OCI-LY3 (cell line): ENCODE data around the gene FRAT2.

Experiments
- EZH2phosphoT487 ChIP-seq: fragments of 200-600 bp; shearing (Covaris generic); IDR thresholded peaks from 2 replicates; pipeline ENCODE4 v1.6.1; 2018; ENCODE audit warnings: antibody characterized with exemption, mixed run types, low read depth
- TF ChIP-seq, protein P1 (sequence below): fragments of 200-600, 300-600 bp; sonication (generic); IDR thresholded peaks from 2 replicates; pipeline ENCODE4 v1.5.1; 2014; ENCODE audit warnings: antibody characterized with exemption, low read length, low read depth

DNA sequence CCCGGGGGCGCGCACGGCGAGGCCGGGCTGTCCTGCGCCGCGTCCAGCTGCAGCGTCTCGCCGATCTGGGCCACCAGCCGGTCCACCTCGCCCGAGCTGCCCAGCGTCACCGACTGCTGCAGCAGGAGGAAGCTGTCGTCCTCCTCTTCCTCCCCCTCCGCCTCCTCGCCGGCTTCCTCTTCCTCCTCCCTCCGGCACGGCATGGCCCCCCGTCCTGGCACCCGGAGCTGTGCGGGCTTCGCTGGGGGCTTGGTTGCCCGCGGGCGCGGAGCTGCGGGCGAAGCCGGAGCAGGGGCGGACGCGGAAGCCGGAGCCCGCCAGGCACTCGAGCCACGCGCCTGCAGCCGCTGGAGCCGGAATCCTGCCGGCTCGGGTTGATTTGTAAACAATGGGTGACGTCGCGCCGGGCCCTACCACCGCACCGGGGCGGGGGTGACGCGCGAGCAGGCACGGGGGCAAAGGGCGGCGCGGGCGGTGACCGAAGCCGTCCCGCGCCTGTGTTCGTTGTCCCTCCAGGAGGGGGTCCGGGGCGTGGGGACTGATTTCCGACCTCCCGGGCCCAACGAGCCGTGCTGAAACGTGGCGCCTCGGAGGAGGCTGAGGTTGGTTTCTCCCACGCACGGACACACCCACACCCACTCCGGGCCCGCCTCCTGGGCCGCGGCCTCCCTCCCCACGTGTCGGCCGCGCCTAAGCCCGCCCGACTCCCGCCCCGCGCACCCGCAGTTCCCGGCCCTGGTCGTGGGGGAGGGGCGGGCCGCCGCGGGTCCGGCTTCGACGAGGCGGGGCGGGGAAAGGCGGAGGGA is at the start of gene FRAT2:
- TF ChIP-seq, protein P1, sequence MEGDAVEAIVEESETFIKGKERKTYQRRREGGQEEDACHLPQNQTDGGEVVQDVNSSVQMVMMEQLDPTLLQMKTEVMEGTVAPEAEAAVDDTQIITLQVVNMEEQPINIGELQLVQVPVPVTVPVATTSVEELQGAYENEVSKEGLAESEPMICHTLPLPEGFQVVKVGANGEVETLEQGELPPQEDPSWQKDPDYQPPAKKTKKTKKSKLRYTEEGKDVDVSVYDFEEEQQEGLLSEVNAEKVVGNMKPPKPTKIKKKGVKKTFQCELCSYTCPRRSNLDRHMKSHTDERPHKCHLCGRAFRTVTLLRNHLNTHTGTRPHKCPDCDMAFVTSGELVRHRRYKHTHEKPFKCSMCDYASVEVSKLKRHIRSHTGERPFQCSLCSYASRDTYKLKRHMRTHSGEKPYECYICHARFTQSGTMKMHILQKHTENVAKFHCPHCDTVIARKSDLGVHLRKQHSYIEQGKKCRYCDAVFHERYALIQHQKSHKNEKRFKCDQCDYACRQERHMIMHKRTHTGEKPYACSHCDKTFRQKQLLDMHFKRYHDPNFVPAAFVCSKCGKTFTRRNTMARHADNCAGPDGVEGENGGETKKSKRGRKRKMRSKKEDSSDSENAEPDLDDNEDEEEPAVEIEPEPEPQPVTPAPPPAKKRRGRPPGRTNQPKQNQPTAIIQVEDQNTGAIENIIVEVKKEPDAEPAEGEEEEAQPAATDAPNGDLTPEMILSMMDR, result no peak
- TF ChIP-seq EZH2phosphoT487, result no peak
